Testis (tissue), 2 donors: ENCODE data around the gene OLFM4.

Experiments used
- POLR2A ChIP-seq: fragments of 450-650 bp; IDR thresholded peaks from one replicate; pipeline ENCODE4 v1.6.1; 2017; ENCODE audit warnings: antibody characterized with exemption, mild to moderate bottlenecking, moderate library complexity
- TF ChIP-seq, protein P1 (sequence below), 3 experiments: fragments of 450-650 bp in 2 of 3; fragments of 200-600 bp in 1 of 3; sonication (generic) in 1 of 3; IDR thresholded peaks; one replicate each; pipeline ENCODE4 v1.5.1; 2016 to 2019; ENCODE audit warnings: antibody characterized with exemption in 3 of 3, mild to moderate bottlenecking in 2 of 3, moderate library complexity in 1 of 3

DNA sequence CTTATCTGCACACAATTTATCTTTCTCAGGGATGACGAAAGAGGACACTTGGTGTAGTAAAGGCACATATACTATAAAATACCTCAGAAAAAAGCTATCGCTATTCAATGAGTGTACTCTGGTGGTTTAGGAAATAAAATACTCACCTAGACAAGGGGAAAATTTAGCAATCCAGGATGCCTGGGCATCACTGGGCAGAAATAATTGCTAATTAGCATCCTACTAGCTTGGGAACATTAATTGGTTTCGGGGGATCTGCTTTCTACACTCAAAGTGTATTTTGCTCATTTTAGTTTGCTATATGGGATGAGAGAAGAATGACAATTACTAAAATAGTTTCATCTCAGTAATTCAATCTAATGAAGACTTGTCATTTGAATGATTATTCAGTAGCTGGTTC is 60.3 kb downstream of the OLFM4 start:
- TF ChIP-seq, protein P1, sequence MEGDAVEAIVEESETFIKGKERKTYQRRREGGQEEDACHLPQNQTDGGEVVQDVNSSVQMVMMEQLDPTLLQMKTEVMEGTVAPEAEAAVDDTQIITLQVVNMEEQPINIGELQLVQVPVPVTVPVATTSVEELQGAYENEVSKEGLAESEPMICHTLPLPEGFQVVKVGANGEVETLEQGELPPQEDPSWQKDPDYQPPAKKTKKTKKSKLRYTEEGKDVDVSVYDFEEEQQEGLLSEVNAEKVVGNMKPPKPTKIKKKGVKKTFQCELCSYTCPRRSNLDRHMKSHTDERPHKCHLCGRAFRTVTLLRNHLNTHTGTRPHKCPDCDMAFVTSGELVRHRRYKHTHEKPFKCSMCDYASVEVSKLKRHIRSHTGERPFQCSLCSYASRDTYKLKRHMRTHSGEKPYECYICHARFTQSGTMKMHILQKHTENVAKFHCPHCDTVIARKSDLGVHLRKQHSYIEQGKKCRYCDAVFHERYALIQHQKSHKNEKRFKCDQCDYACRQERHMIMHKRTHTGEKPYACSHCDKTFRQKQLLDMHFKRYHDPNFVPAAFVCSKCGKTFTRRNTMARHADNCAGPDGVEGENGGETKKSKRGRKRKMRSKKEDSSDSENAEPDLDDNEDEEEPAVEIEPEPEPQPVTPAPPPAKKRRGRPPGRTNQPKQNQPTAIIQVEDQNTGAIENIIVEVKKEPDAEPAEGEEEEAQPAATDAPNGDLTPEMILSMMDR (IDR thresholded peaks at IDR 0.05) = no peak
- no peak for TF ChIP-seq POLR2A
